DOHH2 (cell line): ENCODE results near the gene PFDN2.

Experiments
- H3F3A ChIP-seq: fragments of 200-600 bp; sonication (generic), shearing (Covaris generic); 2 replicates; pipeline ENCODE4 v1.6.0; 2016; ENCODE audit warnings: antibody characterized with exemption, mild to moderate bottlenecking; ENCODE audit not compliant: control insufficient read depth, insufficient read depth
- H3K27ac ChIP-seq: fragments of 200-600 bp; sonication (generic); 2 replicates; pipeline ENCODE4 v1.5.1; 2014; ENCODE audit warnings: low read depth, mild to moderate bottlenecking, low read length, moderate library complexity
- H3K27me3 ChIP-seq: fragments of 200-600 bp; sonication (generic); 2 replicates; pipeline ENCODE4 v1.6.1; 2014; ENCODE audit warnings: mild to moderate bottlenecking, low read length, mixed read lengths; ENCODE audit not compliant: control insufficient read depth
- H3K36me3 ChIP-seq: fragments of 200-600 bp; sonication (generic); 2 replicates; pipeline ENCODE4 v1.6.1; 2014; ENCODE audit warnings: mild to moderate bottlenecking, low read length, moderate library complexity, mixed read lengths; ENCODE audit not compliant: control insufficient read depth
- H3K4me1 ChIP-seq: fragments of 200-600 bp; sonication (generic); 2 replicates; pipeline ENCODE4 v1.6.1; 2014; ENCODE audit warnings: mild to moderate bottlenecking, low read length, mixed read lengths; ENCODE audit not compliant: control insufficient read depth
- H3K4me2 ChIP-seq: fragments of 200-600 bp; sonication (generic); 2 replicates; pipeline ENCODE4 v1.6.0; 2014; ENCODE audit warnings: mild to moderate bottlenecking, low read length, moderate library complexity
- H3K4me3 ChIP-seq: fragments of 200-600 bp; sonication (generic); 2 replicates; pipeline ENCODE4 v1.5.1; 2014; ENCODE audit warnings: mild to moderate bottlenecking, low read length, mixed read lengths
- H3K79me2 ChIP-seq: fragments of 200-600 bp; sonication (generic); 2 replicates; pipeline ENCODE4 v1.6.1; 2014; ENCODE audit warnings: mild to moderate bottlenecking, low read length, mixed read lengths; ENCODE audit not compliant: control insufficient read depth
- H3K9me2 ChIP-seq: fragments of 200-600 bp; sonication (generic); replicated peaks from 2 replicates; pipeline ENCODE4 v1.6.1; 2014; ENCODE audit warnings: mild to moderate bottlenecking, low read length, mixed read lengths; ENCODE audit not compliant: control insufficient read depth
- H3K9me3 ChIP-seq: fragments of 200-600 bp; sonication (generic); 2 replicates; pipeline ENCODE4 v1.6.1; 2014; ENCODE audit warnings: antibody characterized with exemption, low read length, mixed read lengths; ENCODE audit not compliant: control insufficient read depth, insufficient read depth
- H4K20me1 ChIP-seq: fragments of 200-600 bp; sonication (generic); 2 replicates; pipeline ENCODE4 v1.6.0; 2014; ENCODE audit warnings: low read depth, mild to moderate bottlenecking, antibody characterized with exemption, low read length, moderate library complexity; ENCODE audit not compliant: control insufficient read depth, insufficient read depth
- CTCF ChIP-seq: fragments of 200-600 bp; sonication (generic); IDR thresholded peaks from one replicate; pipeline ENCODE4 v1.5.1; 2014; ENCODE audit warnings: antibody characterized with exemption, mild to moderate bottlenecking, low read depth, low read length; ENCODE audit not compliant: poor library complexity, severe bottlenecking
- EZH2phosphoT487 ChIP-seq: fragments of 200-600 bp; sonication (generic); IDR thresholded peaks from 2 replicates; pipeline ENCODE4 v1.6.1; 2017; ENCODE audit warnings: borderline replicate concordance, mild to moderate bottlenecking, antibody characterized with exemption, low read length, moderate library complexity, mixed read lengths

PFDN2 gene

GRCh38 chr1:161082483-161082882, 35.4 kb downstream of the PFDN2 start:
- H3K9me3 ChIP-seq, result no peaks in the 10 kb centered on the region
- no peak overlapping the region for H3K4me2 ChIP-seq
- H3K4me3 ChIP-seq, result no peak overlapping the region
- H3K27me3 ChIP-seq, result no peaks in the 10 kb centered on the region; the same call in 1 of the 2 replicates
- H4K20me1 ChIP-seq, result no peaks in the 10 kb centered on the region
- no peaks in the 10 kb centered on the region for H3K36me3 ChIP-seq
- no peaks in the 10 kb centered on the region for H3F3A ChIP-seq
- H3K9me2 ChIP-seq, result no peaks in the 10 kb centered on the region
- TF ChIP-seq CTCF (no peak), EZH2phosphoT487 (no peak)
- H3K79me2 ChIP-seq, result no peaks in the 10 kb centered on the region
- H3K27ac ChIP-seq, result no peak overlapping the region
- no peaks in the 10 kb centered on the region for H3K4me1 ChIP-seq

GRCh38 chr1:161081519-161081918, 36.3 kb downstream of the PFDN2 start:
- Histone ChIP-seq H3F3A (no peaks in the 10 kb centered on the region), H3K9me2 (no peaks in the 10 kb centered on the region), H3K36me3 (no peaks in the 10 kb centered on the region), H4K20me1 (no peaks in the 10 kb centered on the region), H3K27me3 (no peaks in the 10 kb centered on the region; the same call in 1 of the 2 replicates), H3K9me3 (no peaks in the 10 kb centered on the region), H3K27ac (no peak overlapping the region), H3K4me1 (no peaks in the 10 kb centered on the region), H3K79me2 (no peaks in the 10 kb centered on the region), H3K4me3 (no peak overlapping the region), H3K4me2 (no peak overlapping the region)
- TF ChIP-seq EZH2phosphoT487, result no peak
- no peak for TF ChIP-seq CTCF

GRCh38 chr1:161080441-161081405, 37.1 kb downstream of the PFDN2 start:
- Histone ChIP-seq H3K9me2 (no peaks in the 10 kb centered on the region), H3K9me3 (no peaks in the 10 kb centered on the region), H3F3A (no peaks in the 10 kb centered on the region), H3K4me3 (no peak overlapping the region), H3K4me1 (no peaks in the 10 kb centered on the region), H3K4me2 (no peak overlapping the region), H3K79me2 (no peaks in the 10 kb centered on the region), H3K27me3 (no peaks in the 10 kb centered on the region; the same call in 1 of the 2 replicates), H4K20me1 (no peaks in the 10 kb centered on the region), H3K27ac (no peak overlapping the region), H3K36me3 (no peaks in the 10 kb centered on the region)
- TF ChIP-seq CTCF (no peak), EZH2phosphoT487 (no peak)
